H1 (cell line): ENCODE measurements around the gene C1QTNF4. TPM values are rescaled to one million over a fixed set of nuclear protein-coding genes. Genes with fewer than 3 reads are reported as not detected.

Experiments
- CEBPB ChIP-seq: IDR thresholded peaks from 2 replicates; pipeline ENCODE4 v1.6.1; 2012; ENCODE audit warnings: low read depth, low read length
- CTCF ChIP-seq, 3 experiments: IDR thresholded peaks; 1 replicate in 2 of 3; 2 replicates in 1 of 3; pipeline versions ENCODE4 v1.5.1 to v1.6.1; 2011; ENCODE audit warnings: low read length in 3 of 3, mild to moderate bottlenecking in 3 of 3, inconsistent platforms in 2 of 3, low read depth in 1 of 3, moderate library complexity in 1 of 3; ENCODE audit not compliant: insufficient read depth in 1 of 3; ENCODE audit errors: control extremely low read depth in 1 of 3
- POLR2AphosphoS5 ChIP-seq: IDR thresholded peaks from 2 replicates; pipeline ENCODE4 v1.6.1; 2011; ENCODE audit warnings: low read depth, low read length
- SP4 ChIP-seq: IDR thresholded peaks from 2 replicates; pipeline ENCODE4 v1.6.1; 2012; ENCODE audit warnings: low read length, inconsistent platforms
- TAF1 ChIP-seq: IDR thresholded peaks from 2 replicates; pipeline ENCODE4 v1.6.1; 2011; ENCODE audit warnings: mild to moderate bottlenecking, low read depth, low read length
- YY1 ChIP-seq: IDR thresholded peaks from 2 replicates; pipeline ENCODE4 v1.6.1; 2011; ENCODE audit warnings: low read depth, mild to moderate bottlenecking, low read length
- polyA plus RNA-seq, 7 experiments: library from polyadenylated mRNA; depleted of rRNA in 3 of 7; stranded (reverse) in 5 of 7; unstranded in 2 of 7; fragments of >200 nt in 5 of 7; fragments of 200-250 nt in 2 of 7; gene quantifications; 1 replicate in 5 of 7; 2 replicates in 1 of 7; 4 replicates in 1 of 7; pipeline versions ENCODE4 v1.2.1 to v1.2.3, GENCODE V29; 2011 to 2013; ENCODE audit warnings: missing spikeins in 2 of 7, mixed read lengths in 2 of 7
- total RNA-seq: library from RNA; stranded (reverse); fragmentation: NEBNext Ultra II Directional; extraction: Animal tissue kit (Norgen Biotek cat#: 25700); gene quantifications from 2 replicates; pipeline ENCODE4 v1.2.1, GENCODE V29; 2021
- TF ChIP-seq, protein P1 (sequence below): fragments of 300-600 bp; sonication (generic); IDR thresholded peaks from 2 replicates; pipeline ENCODE4 v1.7.1; 2012; ENCODE audit warnings: low read length, moderate library complexity, mild to moderate bottlenecking, inconsistent platforms; ENCODE audit not compliant: insufficient replicate concordance

C1QTNF4 gene
- total and polyA plus RNA-seq, 2 of the 8 experiments (the other 6 are each of a cell fraction or from before 2014, with no cell fraction given): 3.9 to 6.0 TPM

- TF ChIP-seq, protein P1, sequence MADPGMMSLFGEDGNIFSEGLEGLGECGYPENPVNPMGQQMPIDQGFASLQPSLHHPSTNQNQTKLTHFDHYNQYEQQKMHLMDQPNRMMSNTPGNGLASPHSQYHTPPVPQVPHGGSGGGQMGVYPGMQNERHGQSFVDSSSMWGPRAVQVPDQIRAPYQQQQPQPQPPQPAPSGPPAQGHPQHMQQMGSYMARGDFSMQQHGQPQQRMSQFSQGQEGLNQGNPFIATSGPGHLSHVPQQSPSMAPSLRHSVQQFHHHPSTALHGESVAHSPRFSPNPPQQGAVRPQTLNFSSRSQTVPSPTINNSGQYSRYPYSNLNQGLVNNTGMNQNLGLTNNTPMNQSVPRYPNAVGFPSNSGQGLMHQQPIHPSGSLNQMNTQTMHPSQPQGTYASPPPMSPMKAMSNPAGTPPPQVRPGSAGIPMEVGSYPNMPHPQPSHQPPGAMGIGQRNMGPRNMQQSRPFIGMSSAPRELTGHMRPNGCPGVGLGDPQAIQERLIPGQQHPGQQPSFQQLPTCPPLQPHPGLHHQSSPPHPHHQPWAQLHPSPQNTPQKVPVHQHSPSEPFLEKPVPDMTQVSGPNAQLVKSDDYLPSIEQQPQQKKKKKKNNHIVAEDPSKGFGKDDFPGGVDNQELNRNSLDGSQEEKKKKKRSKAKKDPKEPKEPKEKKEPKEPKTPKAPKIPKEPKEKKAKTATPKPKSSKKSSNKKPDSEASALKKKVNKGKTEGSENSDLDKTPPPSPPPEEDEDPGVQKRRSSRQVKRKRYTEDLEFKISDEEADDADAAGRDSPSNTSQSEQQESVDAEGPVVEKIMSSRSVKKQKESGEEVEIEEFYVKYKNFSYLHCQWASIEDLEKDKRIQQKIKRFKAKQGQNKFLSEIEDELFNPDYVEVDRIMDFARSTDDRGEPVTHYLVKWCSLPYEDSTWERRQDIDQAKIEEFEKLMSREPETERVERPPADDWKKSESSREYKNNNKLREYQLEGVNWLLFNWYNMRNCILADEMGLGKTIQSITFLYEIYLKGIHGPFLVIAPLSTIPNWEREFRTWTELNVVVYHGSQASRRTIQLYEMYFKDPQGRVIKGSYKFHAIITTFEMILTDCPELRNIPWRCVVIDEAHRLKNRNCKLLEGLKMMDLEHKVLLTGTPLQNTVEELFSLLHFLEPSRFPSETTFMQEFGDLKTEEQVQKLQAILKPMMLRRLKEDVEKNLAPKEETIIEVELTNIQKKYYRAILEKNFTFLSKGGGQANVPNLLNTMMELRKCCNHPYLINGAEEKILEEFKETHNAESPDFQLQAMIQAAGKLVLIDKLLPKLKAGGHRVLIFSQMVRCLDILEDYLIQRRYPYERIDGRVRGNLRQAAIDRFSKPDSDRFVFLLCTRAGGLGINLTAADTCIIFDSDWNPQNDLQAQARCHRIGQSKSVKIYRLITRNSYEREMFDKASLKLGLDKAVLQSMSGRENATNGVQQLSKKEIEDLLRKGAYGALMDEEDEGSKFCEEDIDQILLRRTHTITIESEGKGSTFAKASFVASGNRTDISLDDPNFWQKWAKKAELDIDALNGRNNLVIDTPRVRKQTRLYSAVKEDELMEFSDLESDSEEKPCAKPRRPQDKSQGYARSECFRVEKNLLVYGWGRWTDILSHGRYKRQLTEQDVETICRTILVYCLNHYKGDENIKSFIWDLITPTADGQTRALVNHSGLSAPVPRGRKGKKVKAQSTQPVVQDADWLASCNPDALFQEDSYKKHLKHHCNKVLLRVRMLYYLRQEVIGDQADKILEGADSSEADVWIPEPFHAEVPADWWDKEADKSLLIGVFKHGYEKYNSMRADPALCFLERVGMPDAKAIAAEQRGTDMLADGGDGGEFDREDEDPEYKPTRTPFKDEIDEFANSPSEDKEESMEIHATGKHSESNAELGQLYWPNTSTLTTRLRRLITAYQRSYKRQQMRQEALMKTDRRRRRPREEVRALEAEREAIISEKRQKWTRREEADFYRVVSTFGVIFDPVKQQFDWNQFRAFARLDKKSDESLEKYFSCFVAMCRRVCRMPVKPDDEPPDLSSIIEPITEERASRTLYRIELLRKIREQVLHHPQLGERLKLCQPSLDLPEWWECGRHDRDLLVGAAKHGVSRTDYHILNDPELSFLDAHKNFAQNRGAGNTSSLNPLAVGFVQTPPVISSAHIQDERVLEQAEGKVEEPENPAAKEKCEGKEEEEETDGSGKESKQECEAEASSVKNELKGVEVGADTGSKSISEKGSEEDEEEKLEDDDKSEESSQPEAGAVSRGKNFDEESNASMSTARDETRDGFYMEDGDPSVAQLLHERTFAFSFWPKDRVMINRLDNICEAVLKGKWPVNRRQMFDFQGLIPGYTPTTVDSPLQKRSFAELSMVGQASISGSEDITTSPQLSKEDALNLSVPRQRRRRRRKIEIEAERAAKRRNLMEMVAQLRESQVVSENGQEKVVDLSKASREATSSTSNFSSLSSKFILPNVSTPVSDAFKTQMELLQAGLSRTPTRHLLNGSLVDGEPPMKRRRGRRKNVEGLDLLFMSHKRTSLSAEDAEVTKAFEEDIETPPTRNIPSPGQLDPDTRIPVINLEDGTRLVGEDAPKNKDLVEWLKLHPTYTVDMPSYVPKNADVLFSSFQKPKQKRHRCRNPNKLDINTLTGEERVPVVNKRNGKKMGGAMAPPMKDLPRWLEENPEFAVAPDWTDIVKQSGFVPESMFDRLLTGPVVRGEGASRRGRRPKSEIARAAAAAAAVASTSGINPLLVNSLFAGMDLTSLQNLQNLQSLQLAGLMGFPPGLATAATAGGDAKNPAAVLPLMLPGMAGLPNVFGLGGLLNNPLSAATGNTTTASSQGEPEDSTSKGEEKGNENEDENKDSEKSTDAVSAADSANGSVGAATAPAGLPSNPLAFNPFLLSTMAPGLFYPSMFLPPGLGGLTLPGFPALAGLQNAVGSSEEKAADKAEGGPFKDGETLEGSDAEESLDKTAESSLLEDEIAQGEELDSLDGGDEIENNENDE: no peak
- TF ChIP-seq POLR2AphosphoS5 (no peak), TAF1 (no peak), YY1 (no peak), SP4 (no peak), CEBPB (no peak), CTCF (IDR thresholded peaks at IDR 0.05; ENCODE audit: control extremely low read depth in 1 of 3, insufficient read depth in 1 of 3, low read depth in 1 of 3, low read length in 3 of 3) (no peak)
Observed at GRCh38 chr11:47591764-47592163, 2.4 kb downstream of the C1QTNF4 start (continued).
